COLO668 (cell line): ENCODE measurements around the gene SLC16A8.

Experiments
- DNase-seq: peaks from one replicate; lab custom pipeline; 2025; ENCODE audit not compliant: unreplicated experiment; lab: John Stamatoyannopoulos, UW

The SLC16A8 gene

GRCh38 chr22:38073150-38074130 is 10.5 kb downstream of the SLC16A8 start:
- DNase-seq = peak; percentile 40

GRCh38 chr22:38072322-38073149 is 11.4 kb downstream of the SLC16A8 start:
- no peak for DNase-seq

GRCh38 chr22:38071421-38072321 is 12.3 kb downstream of the SLC16A8 start:
- no peak for DNase-seq

GRCh38 chr22:38070250-38070921 is 13.6 kb downstream of the SLC16A8 start:
- no peak for DNase-seq

GRCh38 chr22:38069372-38070249 is 14.4 kb downstream of the SLC16A8 start:
- no peak for DNase-seq

GRCh38 chr22:38068641-38069371 is 15.2 kb downstream of the SLC16A8 start:
- DNase-seq = no peak

- no peak for DNase-seq
Observed at GRCh38 chr22:38067761-38068360, 16.1 kb downstream of the SLC16A8 start.

- no peak for DNase-seq
Observed at GRCh38 chr22:38067028-38067415, 17.0 kb downstream of the SLC16A8 start.

GRCh38 chr22:38066381-38067027 is 17.5 kb downstream of the SLC16A8 start:
- no peak for DNase-seq

- no peak for DNase-seq
Observed at GRCh38 chr22:38065539-38065938, 18.4 kb downstream of the SLC16A8 start.

- DNase-seq = no peak
Observed at GRCh38 chr22:38062791-38063190, 21.2 kb downstream of the SLC16A8 start.

- peak; percentile 95 for DNase-seq
Observed at GRCh38 chr22:38056969-38057891, 26.8 kb downstream of the SLC16A8 start, which contains the start of gene PICK1. PICK1 (plus strand) TSS chr22:38057404; CDS start chr22:38057810, 406 bp downstream.

- DNase-seq = peak; percentile 90
Observed at GRCh38 chr22:38051900-38052862, 31.8 kb downstream of the SLC16A8 start.

GRCh38 chr22:38051261-38051660 is 32.7 kb downstream of the SLC16A8 start:
- peak; percentile 36 for DNase-seq

- DNase-seq = no peak
Observed at GRCh38 chr22:38050720-38051119, 33.3 kb downstream of the SLC16A8 start.
